ENCODE results near the gene MARCHF2.
"Not testable (repeated sequence)": the region's sequence is repeated elsewhere in the genome, so short reads cannot be mapped to it uniquely, and the experiment has no call there.

MARCHF2 gene

DNA sequence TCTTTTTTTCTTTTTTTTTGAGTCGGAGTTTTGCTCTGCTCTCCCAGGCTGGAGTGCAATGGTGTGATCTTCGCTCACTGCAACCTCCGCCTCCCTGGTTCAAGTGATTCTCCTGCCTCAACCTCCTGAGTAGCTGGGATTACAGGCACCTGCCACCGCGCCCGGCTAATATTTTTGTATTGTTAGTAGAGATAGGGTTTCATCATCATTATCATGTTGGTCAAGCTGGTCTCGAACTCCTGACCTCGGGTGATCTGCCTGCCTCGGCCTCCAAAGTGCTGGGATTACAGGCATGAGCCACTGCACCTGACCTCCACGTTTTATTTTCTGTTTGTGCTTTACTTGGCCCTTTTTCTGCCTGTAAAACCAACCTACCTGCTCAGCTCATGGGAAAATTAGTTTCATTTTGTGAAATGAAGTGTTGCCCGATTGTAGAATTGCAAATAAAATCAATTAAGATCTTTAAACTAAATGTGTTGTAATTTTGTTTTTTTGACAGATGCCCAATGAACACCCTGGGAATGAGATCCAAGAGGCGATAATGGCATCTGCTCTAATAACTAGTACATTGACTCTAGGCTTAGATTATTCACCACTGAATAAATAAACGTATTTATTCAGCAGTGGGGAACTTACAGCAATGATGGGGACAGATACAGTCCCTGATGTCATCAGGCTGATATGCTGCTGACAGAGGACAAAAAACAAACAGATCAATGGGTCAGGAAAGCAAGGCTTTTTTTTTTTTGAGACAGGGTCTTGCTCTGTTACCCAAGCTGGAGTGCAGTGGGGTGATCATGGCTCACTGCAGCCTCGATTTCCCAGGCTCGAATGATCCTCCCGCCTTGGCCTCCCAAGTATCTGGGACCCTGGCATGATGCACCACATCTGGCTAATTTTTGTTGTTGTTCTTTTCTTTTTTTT lies 25.2 kb upstream of the MARCHF2 start:
- DNase-seq, result no peak

DNA sequence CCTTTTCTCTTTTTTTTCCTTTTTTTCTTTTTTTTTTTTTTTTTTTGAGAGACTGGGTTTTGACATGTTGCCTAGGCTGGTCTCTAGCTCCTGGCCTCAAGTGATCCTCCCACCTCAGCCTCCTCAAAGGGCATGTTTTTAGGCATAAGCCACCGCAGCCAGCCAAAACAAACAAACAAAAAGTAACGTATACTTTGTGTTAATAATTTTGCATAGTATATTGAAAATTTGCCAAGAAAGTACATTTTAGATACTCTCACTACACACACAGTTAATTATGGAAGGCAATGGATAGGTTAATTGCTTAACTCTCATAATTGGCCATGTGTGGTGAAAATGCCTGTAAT lies 24.5 kb upstream of the MARCHF2 start:
- DNase-seq, result no peak

DNA sequence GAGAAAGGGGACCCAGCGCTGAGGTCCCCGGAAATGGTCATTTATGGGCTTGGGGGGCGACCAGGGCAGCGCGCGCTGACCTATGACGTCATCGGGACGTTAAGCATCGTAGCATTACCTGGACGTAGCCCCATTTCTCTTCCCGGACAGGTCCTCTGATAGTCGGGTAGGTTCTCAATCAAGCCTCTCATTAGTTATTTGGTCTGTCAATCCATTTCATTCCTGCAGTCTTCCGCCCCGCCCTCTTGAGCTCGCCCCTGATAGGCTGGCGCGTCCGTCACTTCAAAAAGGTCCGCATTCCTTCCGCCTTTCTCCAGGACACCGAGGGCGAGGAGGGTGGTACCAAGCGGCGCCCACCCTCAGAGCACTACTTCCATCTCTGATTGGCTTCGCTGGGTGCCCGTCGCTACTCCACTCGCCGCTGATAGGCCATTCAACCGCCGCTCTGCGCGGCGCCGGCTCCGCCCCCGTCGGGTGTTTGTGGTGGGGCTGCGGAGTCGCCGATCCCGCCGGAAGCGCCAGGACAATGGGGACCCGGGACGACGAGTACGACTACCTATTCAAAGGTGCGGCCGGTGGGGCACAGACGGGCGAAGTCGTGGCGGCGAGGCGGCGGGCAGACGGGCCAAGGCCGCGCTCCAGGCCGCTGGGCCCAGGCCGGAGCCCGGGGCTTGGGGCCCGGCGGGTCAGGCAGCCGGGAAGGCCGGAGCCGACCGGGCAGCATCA lies 23.1 kb upstream of the MARCHF2 start, which contains the start of gene RAB11B:
Gene RAB11B, plus strand, starts transcription at position 470 of the 726 bp plus-strand sequence. Its CDS starts 57 bp downstream, at position 527.
- peak; percentile 99 to 100 for DNase-seq

DNA sequence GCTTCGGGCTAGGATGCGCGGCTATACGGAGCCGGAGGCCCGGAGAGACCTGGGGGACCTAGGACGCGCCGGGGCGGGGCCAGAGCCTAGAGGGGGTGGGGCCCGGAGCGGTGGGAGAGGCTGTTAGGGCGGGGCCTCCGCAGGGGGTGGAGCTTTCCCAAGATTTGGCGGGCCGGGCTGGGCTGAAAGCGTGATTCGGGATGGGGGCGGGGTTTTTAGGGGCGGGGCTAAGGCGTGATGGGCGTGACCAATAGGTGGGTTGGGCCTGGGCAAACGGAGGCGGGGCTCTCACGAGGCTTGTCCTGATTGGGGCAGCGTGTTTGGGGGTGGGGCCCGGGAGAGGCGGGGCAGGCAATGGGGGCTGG lies 22.5 kb upstream of the MARCHF2 start:
- DNase-seq, result peak; percentile 64 to 78

DNA sequence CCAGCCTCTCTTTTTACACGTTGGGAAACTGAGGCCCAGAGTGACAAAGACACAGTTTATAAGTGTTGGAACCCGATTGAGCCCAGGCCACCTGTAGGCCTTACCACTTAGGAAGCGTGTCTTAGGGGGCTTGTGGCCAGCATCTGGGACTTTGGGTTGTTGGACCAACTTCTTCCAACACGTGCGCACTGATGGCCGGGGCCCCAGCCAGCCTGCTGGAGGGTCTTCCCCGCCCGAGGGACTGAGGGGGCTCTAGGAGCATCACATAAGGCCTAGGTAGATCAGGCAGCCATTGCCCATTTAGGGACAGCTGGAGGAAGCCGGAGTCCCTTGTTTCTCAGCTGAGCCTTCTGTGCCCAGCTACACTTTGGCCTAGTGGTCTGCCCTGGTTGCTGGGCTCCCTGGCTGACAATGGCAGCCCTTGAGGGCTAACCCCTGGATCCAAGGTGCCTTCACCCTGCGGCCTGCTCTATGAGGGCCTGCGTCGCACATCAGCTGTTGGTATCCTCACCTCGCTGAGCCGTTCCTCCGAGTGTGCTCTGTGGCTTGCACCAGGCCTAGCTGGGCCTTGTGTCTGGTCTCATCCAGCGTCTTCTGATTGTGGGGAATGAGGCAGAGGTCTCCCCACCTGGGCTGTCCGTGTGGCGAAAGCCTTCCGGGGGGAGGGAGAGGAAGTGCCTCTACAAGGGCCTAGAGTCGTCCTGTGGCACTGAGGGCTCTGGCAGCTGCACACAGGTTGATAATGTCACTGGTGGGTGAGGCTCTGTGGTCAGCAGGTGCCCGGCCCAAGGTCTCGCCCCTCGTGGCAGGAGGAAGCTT lies 21.7 kb upstream of the MARCHF2 start:
- no peak for DNase-seq

DNA sequence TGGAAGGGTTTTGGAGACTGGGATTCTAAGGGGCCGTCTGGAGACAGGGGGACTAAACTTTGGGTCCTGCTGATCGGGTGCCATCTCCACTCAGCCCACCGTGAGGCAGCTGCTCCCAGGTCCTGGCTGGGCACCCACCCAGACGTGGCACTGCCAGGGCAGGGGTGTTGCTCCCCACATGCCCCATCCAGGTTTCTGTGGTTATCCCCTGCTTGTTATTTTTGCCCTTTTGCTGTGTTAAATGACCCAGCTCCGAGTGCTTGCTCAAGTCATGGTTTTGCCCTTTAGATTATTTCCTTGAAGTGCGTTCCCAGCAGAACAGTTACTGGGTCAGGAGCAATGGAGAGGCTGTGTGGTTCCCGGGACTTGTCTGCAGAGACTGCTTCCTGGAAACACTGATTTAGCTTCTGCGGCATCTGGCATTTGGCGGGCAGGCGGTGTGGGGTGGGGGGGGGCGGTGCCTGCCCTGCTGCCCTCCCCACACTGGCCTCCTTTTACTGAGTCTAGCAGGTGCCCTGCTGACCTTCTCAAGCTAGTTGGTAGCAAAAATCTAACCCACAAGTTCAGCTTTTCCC lies 21.0 kb upstream of the MARCHF2 start:
- DNase-seq, result no peak

DNA sequence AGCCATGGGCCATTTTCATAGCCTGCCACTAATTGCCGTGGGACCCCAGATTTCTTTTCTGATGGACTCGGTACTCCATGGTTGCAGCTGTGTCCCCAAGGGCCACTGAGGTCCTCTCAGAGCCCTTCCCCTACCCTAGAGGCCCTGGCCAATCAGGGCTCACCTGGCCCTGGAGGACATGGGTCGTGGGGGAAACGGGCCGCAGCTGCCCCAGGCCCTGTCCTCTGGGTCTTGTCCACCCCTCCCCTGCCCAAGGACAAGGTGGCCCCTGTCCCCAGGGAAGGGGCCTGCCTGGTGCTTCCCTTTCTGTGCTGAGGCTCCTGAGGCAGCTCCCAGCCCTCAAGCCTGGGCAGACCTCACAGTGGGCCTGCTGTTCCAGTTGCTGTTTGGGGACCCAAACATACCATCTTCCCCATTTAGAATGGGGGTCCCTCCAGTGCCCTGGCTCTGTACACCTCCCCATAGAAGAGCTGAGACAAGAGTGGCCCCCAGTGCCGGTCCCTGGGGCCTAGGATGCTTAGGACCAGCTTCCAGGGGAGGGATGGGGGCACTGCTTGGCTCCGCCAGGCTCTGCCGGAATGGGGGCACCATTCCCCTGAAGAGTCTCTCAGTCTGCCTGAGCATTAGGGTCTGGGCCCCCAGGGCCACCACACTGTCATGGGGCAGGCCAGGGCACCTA lies 19.8 kb upstream of the MARCHF2 start:
- no peak for DNase-seq

DNA sequence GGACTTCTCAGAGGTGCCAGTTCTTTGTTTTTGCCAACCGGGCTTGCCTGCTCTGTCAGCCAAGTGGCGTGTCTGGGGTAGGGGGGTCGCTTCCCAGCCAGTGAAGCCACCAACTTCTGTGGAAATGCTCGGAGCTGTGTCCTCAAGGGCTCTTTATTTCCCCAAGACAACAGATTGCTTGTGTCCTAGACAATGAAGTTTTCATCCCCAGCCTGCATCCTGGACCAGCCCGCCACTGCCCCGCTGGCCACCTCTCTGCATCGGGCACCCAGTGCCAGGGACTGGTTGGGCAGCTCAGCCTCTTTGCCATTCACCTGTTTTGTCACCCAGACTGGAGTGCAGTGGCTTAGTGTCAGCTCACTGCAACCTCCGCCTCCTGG lies 19.2 kb upstream of the MARCHF2 start:
- DNase-seq, result no peak

DNA sequence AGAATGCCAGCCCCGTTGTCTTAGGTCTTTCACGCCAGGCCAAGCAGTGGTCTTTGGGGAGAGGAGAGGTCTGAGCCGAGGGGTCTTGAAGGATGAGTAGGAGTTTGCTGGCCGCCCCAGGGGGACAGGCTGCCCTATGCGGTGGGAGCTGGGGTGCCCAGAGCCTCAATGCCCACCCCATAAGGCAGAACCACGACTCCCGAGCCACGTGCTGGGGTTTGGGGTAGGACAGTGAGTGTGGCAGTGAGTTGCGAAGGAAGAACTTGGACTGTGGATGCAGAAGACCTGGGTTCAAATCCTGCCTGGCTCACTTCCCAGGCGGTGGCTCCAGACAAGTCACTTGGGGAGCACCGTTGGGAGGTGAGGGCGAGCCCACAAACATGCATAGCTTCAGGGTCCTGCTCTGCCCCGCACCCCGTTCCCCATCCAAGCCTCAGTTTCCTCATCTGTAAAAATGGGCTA lies 17.5 kb upstream of the MARCHF2 start:
- no peak for DNase-seq

DNA sequence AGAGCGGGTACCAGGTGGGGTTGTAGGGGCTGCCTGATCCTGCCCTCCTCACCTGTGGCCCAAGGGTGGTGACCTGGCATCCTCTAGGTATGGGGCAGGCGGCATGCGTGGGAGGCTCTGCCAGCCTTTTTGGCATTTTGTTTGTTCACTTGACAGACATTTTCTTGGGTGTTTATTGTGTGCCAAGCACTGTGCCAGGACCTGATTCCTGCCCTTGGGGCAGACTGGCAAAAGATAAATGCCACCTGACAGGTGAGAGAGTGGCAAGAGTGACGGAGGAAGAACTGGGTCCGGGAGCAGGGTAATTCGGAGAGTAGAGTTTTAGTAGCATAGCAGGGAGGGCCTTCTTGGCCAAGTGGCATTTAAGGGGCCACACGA lies 16.9 kb upstream of the MARCHF2 start:
- DNase-seq, result no peak

DNA sequence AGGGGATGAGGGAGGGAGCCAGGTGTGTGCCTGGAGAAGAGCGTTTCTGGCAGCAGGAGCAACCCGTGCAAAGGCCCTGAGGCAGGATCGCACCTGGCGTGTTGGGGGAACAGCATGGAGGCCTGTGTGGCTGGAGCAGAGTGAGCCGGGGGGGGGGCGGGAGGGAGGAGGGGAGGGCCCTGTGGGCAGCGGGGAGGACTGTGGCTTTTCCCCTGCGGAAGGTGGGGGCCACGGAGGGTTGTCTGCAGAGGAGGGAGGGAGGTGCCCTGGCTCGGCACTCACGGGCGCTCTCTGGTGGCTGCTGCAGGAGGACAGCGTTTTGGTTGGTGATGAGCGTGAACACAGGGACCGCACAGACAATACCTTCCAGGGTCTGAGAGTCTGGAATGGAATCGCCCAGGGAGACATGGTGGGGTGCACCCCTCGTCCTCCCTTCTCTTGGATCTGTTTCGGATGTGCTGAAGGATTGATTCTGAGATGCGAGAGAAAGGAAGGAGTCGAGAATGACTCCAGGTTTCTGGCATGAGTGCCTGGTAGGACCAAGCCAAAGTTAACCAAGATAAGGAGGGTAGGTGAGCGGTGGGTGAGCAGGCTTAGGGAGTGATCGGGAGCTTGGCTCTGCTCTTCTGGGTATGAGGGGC lies 16.4 kb upstream of the MARCHF2 start:
- peak in 1 of 2 experiments; percentile 32 for DNase-seq

DNA sequence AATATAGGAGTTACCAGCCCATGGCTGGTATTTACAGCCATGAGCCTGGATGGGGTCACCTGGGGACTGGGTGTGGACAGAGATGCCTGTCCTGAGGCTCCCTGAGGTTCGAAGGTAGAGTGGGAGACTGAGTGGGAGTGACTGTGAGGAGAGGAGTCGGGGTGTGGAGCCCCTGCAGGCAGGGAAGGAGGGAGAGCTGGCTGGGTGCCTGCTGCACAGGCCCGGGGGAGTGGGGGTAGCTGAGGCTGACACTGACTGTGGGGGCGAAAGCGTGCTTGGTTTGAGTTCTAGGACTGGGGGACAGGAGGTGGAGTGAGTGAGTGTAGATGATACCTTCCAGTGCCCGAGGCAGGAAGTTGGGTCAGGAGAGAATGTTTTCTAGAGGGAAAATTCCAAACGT lies 15.8 kb upstream of the MARCHF2 start:
- DNase-seq, result no peak

DNA sequence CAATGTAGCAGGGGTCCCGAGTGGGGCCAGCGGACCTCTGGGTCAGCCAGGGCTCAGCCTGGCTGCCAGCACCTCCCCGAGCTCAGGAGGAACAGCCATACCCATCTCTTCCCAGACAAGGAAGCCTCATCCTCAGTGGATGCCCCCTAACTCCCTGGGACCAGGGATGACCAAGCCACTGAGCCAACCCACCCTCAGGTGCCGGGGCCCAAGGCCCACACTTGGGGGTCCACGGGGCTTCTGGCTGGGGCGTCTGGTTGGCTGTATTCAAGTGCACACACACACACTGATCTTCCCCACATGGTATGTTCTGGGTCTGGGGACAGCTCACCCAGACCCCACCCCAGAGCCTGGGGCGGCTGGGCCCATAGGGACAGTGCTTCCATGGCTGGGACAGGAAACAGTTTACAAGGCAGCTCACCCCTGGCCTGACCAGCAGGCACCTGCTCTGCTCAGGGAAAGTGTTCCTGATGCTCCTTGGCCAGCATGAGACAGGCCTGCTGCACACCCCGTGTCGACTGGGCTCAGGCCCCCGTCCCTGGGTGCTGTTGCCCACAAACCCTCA lies 15.3 kb upstream of the MARCHF2 start:
- DNase-seq, result no peak

DNA sequence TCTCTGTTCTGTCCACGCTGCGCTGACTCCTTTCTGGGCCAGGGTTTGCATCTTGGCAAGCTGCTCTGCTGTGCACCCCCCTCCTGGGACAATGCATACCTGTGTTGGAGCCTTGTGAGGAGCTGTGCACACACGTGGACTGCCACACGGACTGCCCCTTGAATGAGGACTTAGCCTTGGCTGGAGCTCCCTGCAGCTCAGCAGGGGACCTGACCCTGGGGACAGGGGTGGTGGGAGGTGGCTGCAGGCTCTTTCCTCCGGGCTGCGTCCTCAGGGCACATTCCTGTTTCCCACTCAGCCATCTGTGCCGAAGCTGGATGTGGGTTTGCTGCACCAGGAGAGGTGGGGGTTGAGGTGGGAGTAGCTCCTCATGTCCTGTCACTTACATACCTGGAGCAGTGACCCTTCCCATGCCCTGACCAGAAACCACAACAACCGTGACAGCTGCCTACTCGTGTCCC lies 14.8 kb upstream of the MARCHF2 start:
- no peak for DNase-seq

DNA sequence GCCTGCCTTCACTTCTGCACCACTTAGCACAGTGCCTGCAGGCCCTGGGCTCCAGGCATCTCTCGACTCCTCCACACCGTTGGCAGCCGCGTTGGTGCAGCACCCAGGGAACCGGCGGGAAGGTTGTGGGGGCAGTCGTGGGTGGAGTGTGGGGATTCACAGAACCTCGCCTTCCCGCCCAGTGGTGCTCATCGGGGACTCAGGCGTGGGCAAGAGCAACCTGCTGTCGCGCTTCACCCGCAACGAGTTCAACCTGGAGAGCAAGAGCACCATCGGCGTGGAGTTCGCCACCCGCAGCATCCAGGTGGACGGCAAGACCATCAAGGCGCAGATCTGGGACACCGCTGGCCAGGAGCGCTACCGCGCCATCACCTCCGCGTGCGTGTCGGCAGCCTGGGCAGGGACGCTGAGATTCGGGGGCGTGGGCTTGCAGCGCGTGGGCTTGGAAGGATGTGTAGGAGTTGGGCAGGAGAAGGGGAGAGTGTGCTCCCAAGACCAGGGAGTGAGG lies 13.4 kb upstream of the MARCHF2 start:
- no peak for DNase-seq

DNA sequence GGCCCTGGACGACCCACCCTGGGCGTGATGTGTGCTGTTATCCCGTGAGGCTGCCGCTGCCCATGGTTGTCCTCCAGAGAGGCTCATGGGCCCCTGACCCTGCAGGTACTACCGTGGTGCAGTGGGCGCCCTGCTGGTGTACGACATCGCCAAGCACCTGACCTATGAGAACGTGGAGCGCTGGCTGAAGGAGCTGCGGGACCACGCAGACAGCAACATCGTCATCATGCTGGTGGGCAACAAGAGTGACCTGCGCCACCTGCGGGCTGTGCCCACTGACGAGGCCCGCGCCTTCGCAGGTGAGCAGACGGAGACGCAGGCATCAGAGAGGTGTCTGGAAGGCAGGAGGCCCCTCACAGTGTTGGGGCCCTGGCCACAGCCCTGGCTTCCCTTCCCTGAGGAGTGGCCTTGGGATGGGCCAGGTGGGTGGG lies 11.1 kb upstream of the MARCHF2 start:
- no peak for DNase-seq

DNA sequence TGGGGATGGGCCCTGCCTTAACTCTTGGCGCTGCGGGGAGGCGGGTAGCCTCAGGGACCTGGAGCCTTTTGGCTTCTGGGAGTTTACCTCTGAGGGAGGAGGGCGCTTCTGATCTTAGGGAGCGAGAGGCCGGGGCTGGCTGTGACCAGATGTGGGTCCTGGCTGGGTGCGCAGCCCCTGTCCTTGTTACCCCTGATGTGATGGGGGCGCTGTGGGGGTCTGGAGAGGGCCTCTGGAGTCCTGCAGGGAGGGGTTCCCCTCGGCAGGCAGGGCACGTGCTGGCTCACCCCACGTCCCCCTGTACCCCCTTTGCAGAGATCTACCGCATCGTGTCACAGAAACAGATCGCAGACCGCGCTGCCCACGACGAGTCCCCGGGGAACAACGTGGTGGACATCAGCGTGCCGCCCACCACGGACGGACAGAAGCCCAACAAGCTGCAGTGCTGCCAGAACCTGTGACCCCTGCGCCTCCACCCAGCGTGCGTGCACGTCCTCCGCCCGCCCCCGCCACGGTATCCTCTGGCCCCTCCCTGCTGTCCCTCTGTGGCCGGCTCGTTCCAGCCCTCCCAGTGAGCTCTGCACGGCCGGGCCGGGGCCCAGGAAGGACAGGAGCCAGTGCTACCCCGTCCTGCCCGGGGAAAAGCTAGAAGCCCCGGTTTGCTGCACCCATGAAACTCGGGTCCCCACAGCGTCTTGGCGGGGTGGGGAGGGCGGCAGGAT lies 9.8 kb upstream of the MARCHF2 start:
- DNase-seq, result no peak

DNA sequence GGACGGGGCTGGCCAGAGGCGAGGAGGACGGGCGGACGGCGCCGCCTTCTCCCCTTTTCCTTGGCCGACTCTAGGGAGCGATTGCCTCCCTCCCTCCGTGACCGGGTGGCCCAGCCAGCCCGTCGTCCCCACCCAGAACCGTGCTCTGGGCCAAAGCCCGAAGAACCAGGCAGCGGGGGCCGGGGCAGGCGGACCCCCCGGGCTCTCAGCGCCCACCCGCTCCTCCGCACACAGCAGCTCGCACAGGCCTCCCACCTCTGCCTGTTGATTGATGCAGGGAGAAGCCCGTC lies 9.3 kb upstream of the MARCHF2 start:
- no peak for DNase-seq

DNA sequence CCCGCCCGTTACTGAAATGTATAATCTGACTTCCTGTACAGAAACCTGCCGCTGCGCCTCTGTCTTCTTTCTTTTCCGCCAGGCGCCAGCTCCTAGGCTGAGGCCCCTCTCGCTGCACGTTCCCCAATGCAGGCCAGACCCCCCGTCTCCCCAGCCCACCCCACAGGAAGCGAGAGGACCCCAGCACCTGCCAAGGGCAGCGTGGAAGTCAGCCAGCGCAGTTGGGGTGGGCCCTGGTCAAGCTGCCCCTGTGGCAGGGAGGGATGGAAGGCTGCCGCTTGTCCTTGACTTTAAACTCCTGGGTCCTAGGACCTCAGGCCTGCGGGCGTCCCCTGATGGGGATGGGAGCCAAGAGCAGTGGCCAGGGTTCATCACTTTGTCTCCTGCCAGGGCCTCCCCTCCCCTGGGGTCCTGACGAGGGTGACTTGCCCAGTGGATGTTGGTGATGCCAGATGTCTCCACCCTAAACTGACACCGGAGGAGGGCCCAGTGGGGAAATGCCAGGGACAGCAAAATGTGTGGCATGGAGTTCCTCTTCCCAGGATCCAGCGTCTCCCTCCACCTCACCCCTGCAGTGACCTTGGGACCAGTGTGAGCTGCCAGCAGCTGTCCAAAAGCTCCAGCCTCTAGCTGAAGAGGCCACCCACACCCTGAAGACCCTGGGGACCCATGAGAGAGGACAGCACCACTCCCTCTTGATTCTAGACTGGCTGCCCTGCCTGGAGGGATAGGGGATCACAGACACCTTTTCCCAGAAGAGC lies 8.5 kb upstream of the MARCHF2 start:
- no peak for DNase-seq

DNA sequence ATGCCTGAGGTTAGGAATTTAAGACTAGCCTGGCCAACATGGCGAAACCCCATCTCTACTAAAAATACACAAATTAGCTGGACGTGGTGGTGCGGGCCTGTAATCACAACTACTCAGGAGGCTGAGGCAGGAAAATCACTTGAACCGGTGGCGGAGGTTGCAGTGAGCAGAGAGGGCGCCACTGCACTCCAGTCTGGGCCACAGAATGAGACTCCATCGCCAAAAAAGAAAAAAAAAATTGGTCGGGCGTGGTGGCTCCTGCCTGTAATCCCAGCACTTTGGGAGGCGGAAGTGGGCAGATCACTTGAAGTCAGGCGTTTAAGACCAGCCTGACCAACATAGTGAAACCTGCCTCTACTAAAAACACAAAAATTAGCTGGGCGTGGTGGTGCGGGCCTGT lies 2.4 kb upstream of the MARCHF2 start:
- DNase-seq, result not testable (repeated sequence)

All from SW 1271 (cell line).